Measurements from ENCODE around the gene PKP3. TPM values are rescaled to one million over a fixed set of nuclear protein-coding genes. Genes with fewer than 3 reads are reported as not detected.
"Not testable (repeated sequence)": the region's sequence is repeated elsewhere in the genome, so short reads cannot be mapped to it uniquely, and the experiment has no call there.

PKP3 gene
- total RNA-seq, 1 experiment from 2014 or later: 177 TPM

DNA sequence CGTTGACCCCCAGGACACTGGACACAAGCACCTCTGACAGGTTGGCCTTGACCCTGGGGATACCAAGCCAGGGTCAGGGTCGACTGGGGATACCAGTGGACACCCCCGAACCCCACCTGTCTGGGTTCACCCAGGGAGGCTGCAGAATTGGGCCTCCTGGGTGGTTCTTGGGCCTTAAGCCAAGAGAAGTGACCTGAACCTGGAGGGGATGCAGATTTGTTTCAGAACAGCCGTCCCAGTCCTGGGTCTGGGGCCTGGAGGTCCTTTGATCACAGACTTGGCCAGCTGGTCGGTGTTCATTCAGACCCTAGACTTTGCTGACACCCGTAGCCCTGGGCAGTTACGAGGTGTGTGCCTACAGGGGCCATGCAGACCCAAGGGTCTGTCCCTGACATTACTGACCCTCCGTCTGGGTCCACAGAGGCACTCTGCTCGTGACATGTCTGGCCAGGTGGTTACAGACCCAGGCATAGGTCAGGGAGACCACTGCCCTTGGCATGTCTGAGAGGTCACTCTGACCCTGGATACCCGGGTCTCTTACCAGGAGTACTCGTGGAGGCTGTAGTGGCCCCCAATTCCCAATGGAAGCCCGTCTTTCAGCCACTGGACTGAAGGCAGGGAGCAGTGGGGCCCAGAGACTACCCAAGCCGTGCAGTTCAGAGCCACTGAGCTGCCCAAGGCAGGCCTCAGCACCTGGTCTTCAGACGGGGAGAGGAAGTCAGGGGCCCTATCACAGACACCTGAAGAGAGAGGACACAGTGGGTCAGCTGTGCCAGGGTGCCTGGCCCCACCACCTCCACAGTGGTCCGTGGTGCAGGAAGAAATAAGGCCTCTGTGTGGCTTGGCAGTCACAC lies 14.4 kb downstream of the PKP3 start:
- Mint-ChIP-seq H3K27me3 (ENCODE audit: insufficient read depth, unreplicated experiment) (no peaks in the 10 kb centered on the region), H3K36me3 (ENCODE audit: insufficient read depth, unreplicated experiment) (peaks cover 37% of the 10 kb centered on the region), H3K27ac (ENCODE audit: low read depth, unreplicated experiment) (no peak overlapping the region), H3K9me3 (ENCODE audit: unreplicated experiment) (no peaks in the 10 kb centered on the region), H3K4me3 (ENCODE audit: unreplicated experiment) (no peak overlapping the region), H3K4me1 (ENCODE audit: insufficient read depth, unreplicated experiment) (no peaks in the 10 kb centered on the region)
- CTCF ChIA-PET: interaction anchor here (0.7 to 1.6 kb wide), 3 partner anchors 8 to 40 kb away, joined by 3 to 6 read pairs (median 3); no protein-coding TSS in a partner anchor
- TF ChIP-seq CTCF (IDR thresholded peaks at IDR 0.05; ENCODE audit: unreplicated experiment): no peak
- POLR2A ChIA-PET: interaction anchor here (0.7 to 4.7 kb wide), 5 partner anchors 9 to 126 kb away, joined by 3 to 27 read pairs (median 3); partner anchors contain the start of gene PKP3
- DNase-seq (ENCODE audit: unreplicated experiment): no peak
- intact Hi-C loops (cut with micrococcal nuclease): loop anchor here (5.0 kb wide), 1 partner anchor 39 kb away; no protein-coding TSS in a partner anchor
- no TSS peak for BruUV-seq (replicated peaks)

DNA sequence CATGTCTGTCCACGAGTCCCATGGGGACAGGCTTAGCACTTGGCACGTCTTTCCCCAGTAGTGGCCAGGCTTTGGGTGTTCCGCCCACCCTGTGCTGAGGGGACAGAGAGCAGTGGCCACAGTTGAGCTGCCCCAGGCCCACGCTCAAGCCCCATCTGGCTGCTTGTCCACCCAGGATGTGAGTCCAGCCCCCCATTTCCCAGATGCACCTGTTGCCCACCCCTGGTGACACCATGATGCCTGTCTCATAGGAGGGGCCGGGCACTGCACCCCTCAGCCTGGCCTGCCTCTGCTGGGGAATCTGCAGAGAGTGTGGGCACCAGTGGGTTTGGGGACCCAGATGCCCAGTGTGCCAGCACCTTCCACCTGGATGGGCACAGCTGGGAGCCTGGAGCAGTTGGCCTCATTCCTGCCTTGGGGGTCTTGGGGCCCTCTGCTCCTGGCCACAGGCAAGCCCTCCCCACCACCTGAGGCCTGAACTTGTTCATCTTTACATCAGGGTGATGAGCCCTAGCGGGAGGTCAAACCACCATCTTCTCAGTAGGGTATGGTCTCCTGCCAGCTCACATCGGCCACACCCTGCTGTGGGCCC lies 15.1 kb downstream of the PKP3 start:
- Mint-ChIP-seq H3K27ac (ENCODE audit: low read depth, unreplicated experiment) (no peak overlapping the region), H3K4me3 (ENCODE audit: unreplicated experiment) (no peak overlapping the region), H3K9me3 (ENCODE audit: unreplicated experiment) (no peaks in the 10 kb centered on the region), H3K27me3 (ENCODE audit: insufficient read depth, unreplicated experiment) (no peaks in the 10 kb centered on the region), H3K4me1 (ENCODE audit: insufficient read depth, unreplicated experiment) (no peaks in the 10 kb centered on the region), H3K36me3 (ENCODE audit: insufficient read depth, unreplicated experiment) (peaks cover 36% of the 10 kb centered on the region)
- intact Hi-C loops (cut with micrococcal nuclease): loop anchor here (5.0 kb wide), 1 partner anchor 38 kb away; no protein-coding TSS in a partner anchor
- no peak for DNase-seq (ENCODE audit: unreplicated experiment)
- no peak for TF ChIP-seq CTCF (IDR thresholded peaks at IDR 0.05; ENCODE audit: unreplicated experiment)
- BruUV-seq (replicated peaks): no TSS peak
- POLR2A ChIA-PET: interaction anchor here (0.7 to 4.7 kb wide), 2 partner anchors 8 to 15 kb away, joined by 3 to 27 read pairs; partner anchors contain the start of gene PKP3
- CTCF ChIA-PET: interaction anchor here (0.7 kb wide), 1 partner anchor 39 kb away, joined by 3 read pairs; no protein-coding TSS in a partner anchor

DNA sequence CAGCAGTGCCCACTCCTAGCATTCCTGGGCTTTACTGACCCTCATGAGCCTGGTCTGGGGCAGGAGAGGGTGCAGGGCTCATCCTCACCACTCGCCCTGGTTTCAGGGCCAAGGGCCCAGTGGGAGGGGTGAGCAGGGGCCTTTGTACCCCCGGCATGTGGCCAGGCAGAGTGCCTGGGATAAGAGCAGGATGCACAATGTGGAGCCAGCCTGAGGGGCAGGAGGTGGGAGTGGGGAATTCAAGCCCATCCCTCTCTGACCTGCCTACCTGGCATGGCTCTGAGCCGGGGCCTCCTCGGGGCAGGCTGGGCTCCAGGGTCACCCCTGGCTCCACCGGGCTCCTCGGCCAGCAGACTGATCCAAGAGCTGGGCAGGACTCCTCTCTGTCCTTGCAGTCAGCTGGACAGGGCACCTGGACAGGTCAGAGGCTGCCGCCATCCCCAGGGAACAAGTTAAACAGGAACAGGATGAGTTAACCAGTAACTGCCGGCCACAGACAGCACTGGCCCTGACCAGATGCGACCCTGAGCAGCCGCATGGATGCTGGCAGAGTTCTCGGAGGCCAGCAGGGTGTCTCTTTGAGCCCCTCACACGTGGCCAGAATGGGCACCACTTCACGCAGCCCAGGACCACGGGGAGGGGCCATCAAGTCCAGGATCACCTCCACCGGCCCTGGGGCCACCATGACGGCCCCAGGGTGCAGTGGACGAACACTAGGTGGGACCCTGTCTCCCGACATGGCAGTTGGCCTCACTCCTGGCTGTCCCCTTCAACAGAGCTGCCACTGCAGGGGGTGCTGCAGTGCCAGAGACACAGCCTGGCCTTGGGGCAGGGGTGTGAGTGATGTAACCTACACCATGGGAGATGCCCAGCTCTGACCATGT lies 15.8 kb downstream of the PKP3 start:
- Mint-ChIP-seq H3K4me1 (ENCODE audit: insufficient read depth, unreplicated experiment) (no peaks in the 10 kb centered on the region), H3K27me3 (ENCODE audit: insufficient read depth, unreplicated experiment) (no peaks in the 10 kb centered on the region), H3K9me3 (ENCODE audit: unreplicated experiment) (no peaks in the 10 kb centered on the region), H3K36me3 (ENCODE audit: insufficient read depth, unreplicated experiment) (peaks cover 28% of the 10 kb centered on the region), H3K4me3 (ENCODE audit: unreplicated experiment) (no peak overlapping the region), H3K27ac (ENCODE audit: low read depth, unreplicated experiment) (no peak overlapping the region)
- no TSS peak for BruUV-seq (replicated peaks)
- no peak for DNase-seq (ENCODE audit: unreplicated experiment)
- TF ChIP-seq CTCF (IDR thresholded peaks at IDR 0.05; ENCODE audit: unreplicated experiment): no peak
- intact Hi-C loops (cut with micrococcal nuclease): loop anchor here (5.0 kb wide), 1 partner anchor 37 kb away; no protein-coding TSS in a partner anchor
- CTCF ChIA-PET: interaction anchor here (0.5 to 1.1 kb wide), 3 partner anchors 38 to 40 kb away, joined by 3 to 6 read pairs (median 4); no protein-coding TSS in a partner anchor
- POLR2A ChIA-PET: no interaction called here

DNA sequence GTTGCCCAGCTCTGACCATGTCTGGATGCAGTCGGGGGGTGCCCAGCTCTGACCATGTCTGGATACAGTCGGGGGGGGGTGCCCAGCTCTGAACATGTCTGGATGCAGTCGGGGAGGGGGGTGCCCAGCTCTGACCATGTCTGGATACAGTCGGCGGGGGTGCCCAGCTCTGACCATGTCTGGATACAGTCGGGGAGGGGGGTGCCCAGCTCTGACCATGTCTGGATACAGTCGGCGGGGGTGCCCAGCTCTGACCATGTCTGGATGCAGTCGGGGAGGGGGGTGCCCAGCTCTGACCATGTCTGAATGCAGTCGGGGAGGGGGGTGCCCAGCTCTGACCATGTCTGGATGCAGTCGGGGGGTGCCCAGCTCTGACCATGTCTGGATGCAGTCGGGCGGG lies 16.7 kb downstream of the PKP3 start:
- H3K9me3 Mint-ChIP-seq (ENCODE audit: unreplicated experiment); H3K4me3 Mint-ChIP-seq (ENCODE audit: unreplicated experiment); POLR2A ChIA-PET; H3K27me3 Mint-ChIP-seq (ENCODE audit: insufficient read depth, unreplicated experiment); DNase-seq (ENCODE audit: unreplicated experiment); intact Hi-C loops (cut with micrococcal nuclease); H3K27ac Mint-ChIP-seq (ENCODE audit: low read depth, unreplicated experiment); BruUV-seq (replicated peaks); H3K4me1 Mint-ChIP-seq (ENCODE audit: insufficient read depth, unreplicated experiment): not testable (repeated sequence)
- peaks cover 20% of the 10 kb centered on the region for H3K36me3 Mint-ChIP-seq (ENCODE audit: insufficient read depth, unreplicated experiment)
- CTCF ChIA-PET: interaction anchor here (0.5 to 1.1 kb wide), 2 partner anchors 37 to 104 kb away, joined by 3 to 6 read pairs; no protein-coding TSS in a partner anchor

GRCh38 chr11:411520-411919 lies 17.5 kb downstream of the PKP3 start:
- H3K27me3 Mint-ChIP-seq (ENCODE audit: insufficient read depth, unreplicated experiment); BruUV-seq (replicated peaks); H3K27ac Mint-ChIP-seq (ENCODE audit: low read depth, unreplicated experiment); H3K4me3 Mint-ChIP-seq (ENCODE audit: unreplicated experiment); H3K4me1 Mint-ChIP-seq (ENCODE audit: insufficient read depth, unreplicated experiment); H3K9me3 Mint-ChIP-seq (ENCODE audit: unreplicated experiment); DNase-seq (ENCODE audit: unreplicated experiment); intact Hi-C loops (cut with micrococcal nuclease): not testable (repeated sequence)
- CTCF ChIA-PET: interaction anchor here (1.6 kb wide), 1 partner anchor 37 kb away, joined by 7 read pairs; no protein-coding TSS in a partner anchor
- peaks cover 16% of the 10 kb centered on the region for H3K36me3 Mint-ChIP-seq (ENCODE audit: insufficient read depth, unreplicated experiment)
- POLR2A ChIA-PET: interaction anchor here (0.6 kb wide), 1 partner anchor 37 kb away, joined by 4 read pairs; no protein-coding TSS in a partner anchor
